Mucosa of descending colon (tissue), 3 donors: ENCODE results near the gene ORM2. TPM values are rescaled to one million over a fixed set of nuclear protein-coding genes. Genes with fewer than 3 reads are reported as not detected.
"Not testable (repeated sequence)": the region's sequence is repeated elsewhere in the genome, so short reads cannot be mapped to it uniquely, and the experiment has no call there.

ENCODE experiments used
- ATAC-seq: fragments of 200-7000 bp; cut with Tn5 transposase; one replicate; pipeline ENCODE4 v1.9.1; 2020; ENCODE audit warnings: mild to moderate bottlenecking, moderate library complexity
- DNase-seq, 3 donors: peaks; one replicate each; pipeline ENCODE4 v3.0.0-alpha.2; 2020
- H3K36me3 ChIP-seq: fragments of 200-600 bp; one replicate; pipeline ENCODE4 v1.8.0; 2021; ENCODE audit warnings: low read depth, mild to moderate bottlenecking
- H3K4me1 ChIP-seq: fragments of 200-600 bp; one replicate; pipeline ENCODE4 v1.8.0; 2021; ENCODE audit warnings: low read depth, mild to moderate bottlenecking
- H3K4me3 ChIP-seq: fragments of 200-600 bp; one replicate; pipeline ENCODE4 v1.8.0; 2021; ENCODE audit warnings: mild to moderate bottlenecking
- H3K9me3 ChIP-seq: fragments of 200-600 bp; one replicate; pipeline ENCODE4 v1.8.0; 2021; ENCODE audit warnings: mild to moderate bottlenecking
- CTCF ChIP-seq: fragments of 200-600 bp; IDR thresholded peaks from one replicate; pipeline ENCODE4 v1.8.0; 2022; ENCODE audit warnings: antibody characterized with exemption, mild to moderate bottlenecking
- intact Hi-C, 2 donors: fragments of 100-400 bp; cut with DNase I in 1 of 2; cut with micrococcal nuclease in 1 of 2; formaldehyde crosslinking; loops; one replicate each; pipeline versions ENCODE4 v1.11.0 to v1.11.1; 2022; cut with DNase I, micrococcal nuclease
- long read RNA-seq, 2 donors: library from polyadenylated mRNA; unstranded; transcript quantifications; one replicate each; pipeline ENCODE4 v2.0.0, GENCODE V29; 2019 to 2021
- total RNA-seq, 3 donors: library from RNA; stranded (reverse); fragmentation: NEBNext Ultra II Directional in 2 of 3; extraction: Animal tissue kit (Norgen Biotek cat#: 25700) in 2 of 3; gene quantifications; one replicate each; pipeline versions ENCODE4 v1.2.1 to v1.2.4, GENCODE V29; 2021 to 2023
- donor health status: DM: no; HTN: no; CAD: no; lungs with moderate emphysema.
- donor health status: DM: no; HTN: no; CAD: no.
- donor health status: DM: no; HTN: yes; CAD: no.

ORM2 gene
- total RNA-seq, result 1 to 10 TPM in 1 of 3 donors, not detected in 2; 1.0 TPM
- long read RNA-seq, donor 1, result 0 reads
- long read RNA-seq, donor 2, result 0 reads

GRCh38 chr9:114329625-114330022 lies at the start of gene ORM2:
Gene ORM2 (plus strand): TSS chr9:114329869. CDS start chr9:114329905, 36 bp downstream.
- not testable (repeated sequence) for ATAC-seq, H3K4me1 ChIP-seq, H3K9me3 ChIP-seq, H3K4me3 ChIP-seq, H3K36me3 ChIP-seq, DNase-seq
- intact Hi-C loops, result loop anchor here in 1 of 2 donors (10.0 kb wide), 1 partner anchor 325 kb away; the partner anchor contains the start of gene TEX53

- no peaks in the 10 kb centered on the region for H3K4me1 ChIP-seq
- H3K36me3 ChIP-seq, result no peaks in the 10 kb centered on the region
- TF ChIP-seq CTCF, result no peak
- ATAC-seq (peak; percentile 10), DNase-seq (peak in 1 of 3 donors; percentile 34)
- intact Hi-C loops, result no loop called here
- H3K9me3 ChIP-seq, result no peaks in the 10 kb centered on the region
- H3K4me3 ChIP-seq, result no peak overlapping the region
Observed at GRCh38 chr9:114280636-114281472, 48.8 kb upstream of the ORM2 start.

GRCh38 chr9:114281473-114282103 lies 48.1 kb upstream of the ORM2 start:
- ATAC-seq, result no peak
- H3K36me3 ChIP-seq, result no peaks in the 10 kb centered on the region
- no peak for TF ChIP-seq CTCF
- no peak overlapping the region for H3K4me3 ChIP-seq
- DNase-seq, result peak in 1 of 3 donors; percentile 25
- no peaks in the 10 kb centered on the region for H3K4me1 ChIP-seq
- intact Hi-C loops, result no loop called here
- no peaks in the 10 kb centered on the region for H3K9me3 ChIP-seq

GRCh38 chr9:114282104-114282485 lies 47.6 kb upstream of the ORM2 start:
- no peaks in the 10 kb centered on the region for H3K36me3 ChIP-seq
- no peaks in the 10 kb centered on the region for H3K4me1 ChIP-seq
- no peak overlapping the region for H3K4me3 ChIP-seq
- H3K9me3 ChIP-seq, result no peaks in the 10 kb centered on the region
- ATAC-seq (no peak), DNase-seq (peak in 2 of 3 donors; percentile 10 to 38)
- no peak for TF ChIP-seq CTCF
- intact Hi-C loops, result no loop called here

- H3K4me3 ChIP-seq, result no peak overlapping the region
- no peaks in the 10 kb centered on the region for H3K9me3 ChIP-seq
- ATAC-seq, result no peak
- H3K4me1 ChIP-seq, result no peaks in the 10 kb centered on the region
- no peak for TF ChIP-seq CTCF
- H3K36me3 ChIP-seq, result no peaks in the 10 kb centered on the region
- intact Hi-C loops, result no loop called here
- DNase-seq, result no peak
Observed at GRCh38 chr9:114282507-114282906, 47.2 kb upstream of the ORM2 start.

- no peak for TF ChIP-seq CTCF
- intact Hi-C loops, result no loop called here
- Histone ChIP-seq H3K4me1 (no peaks in the 10 kb centered on the region), H3K36me3 (no peaks in the 10 kb centered on the region), H3K4me3 (no peak overlapping the region), H3K9me3 (no peaks in the 10 kb centered on the region)
- no peak for ATAC-seq
- peak in 1 of 3 donors; percentile 12 for DNase-seq
Observed at GRCh38 chr9:114282926-114283325, 46.7 kb upstream of the ORM2 start.
